Type B pancreatic cell (in vitro differentiated cells): ENCODE results near the gene MAPK10. TPM values are rescaled to one million over a fixed set of nuclear protein-coding genes. Genes with fewer than 3 reads are reported as not detected.
A peak's percentile ranks its signal among the peaks of the same experiment; 100 is the strongest.
"Not testable (repeated sequence)": the region's sequence is repeated elsewhere in the genome, so short reads cannot be mapped to it uniquely, and the experiment has no call there.

Experiments used
- DNase-seq: peaks from one replicate; pipeline ENCODE4 v3.0.0; 2021; ENCODE audit warnings: mixed read lengths; ENCODE audit not compliant: unreplicated experiment; ENCODE audit errors: extremely low spot score
- H3K27ac Mint-ChIP-seq: 2 replicates; pipeline ENCODE4 v1.8.0; 2021; ENCODE audit warnings: mild to moderate bottlenecking, mixed read lengths
- H3K27me3 Mint-ChIP-seq: 2 replicates; pipeline ENCODE4 v1.8.0; 2021; ENCODE audit warnings: mixed read lengths
- H3K36me3 Mint-ChIP-seq: 2 replicates; pipeline ENCODE4 v1.8.0; 2021; ENCODE audit warnings: mixed read lengths
- H3K4me1 Mint-ChIP-seq: one replicate; pipeline ENCODE4 v1.8.0; 2021; ENCODE audit warnings: mixed read lengths; ENCODE audit not compliant: unreplicated experiment
- H3K4me3 Mint-ChIP-seq: 2 replicates; pipeline ENCODE4 v1.8.0; 2021; ENCODE audit warnings: mild to moderate bottlenecking, mixed read lengths
- H3K9me3 Mint-ChIP-seq: 2 replicates; pipeline ENCODE4 v1.8.0; 2021; ENCODE audit warnings: mixed read lengths
- CTCF ChIP-seq: fragments of 200-600 bp; sonication (generic); conservative IDR thresholded peaks from 2 replicates; pipeline ENCODE4 v1.5.0; 2021; ENCODE audit warnings: antibody characterized with exemption, mild to moderate bottlenecking
- total RNA-seq: library from RNA; stranded (reverse); gene quantifications from 2 replicates; pipeline ENCODE4 v1.2.1, GENCODE V29; 2021; ENCODE audit warnings: low replicate concordance

MAPK10 gene
- total RNA-seq, 1 donor from 2014 or later: 19.1 TPM

GRCh38 chr4:85968945-85969819, 390.7 kb downstream of the MAPK10 start:
- Mint-ChIP-seq H3K9me3 (peaks cover 3% of the 10 kb centered on the region), H3K27me3 (no peaks in the 10 kb centered on the region), H3K36me3 (peaks cover 8% of the 10 kb centered on the region), H3K4me3 (no peak overlapping the region), H3K4me1 (peaks cover 9% of the 10 kb centered on the region), H3K27ac (no peak overlapping the region)
- DNase-seq: no peak
- peak; percentile 80 for TF ChIP-seq CTCF

- H3K4me1 Mint-ChIP-seq: peaks cover 9% of the 10 kb centered on the region
- peaks cover 4% of the 10 kb centered on the region for H3K9me3 Mint-ChIP-seq
- H3K4me3 Mint-ChIP-seq: no peak overlapping the region
- no peak for DNase-seq
- TF ChIP-seq CTCF: no peak
- H3K27ac Mint-ChIP-seq: no peak overlapping the region
- no peaks in the 10 kb centered on the region for H3K27me3 Mint-ChIP-seq
- H3K36me3 Mint-ChIP-seq: peaks cover 9% of the 10 kb centered on the region
Observed at GRCh38 chr4:85967872-85968271, 392.0 kb downstream of the MAPK10 start.

GRCh38 chr4:85966373-85966772, 393.5 kb downstream of the MAPK10 start:
- Mint-ChIP-seq H3K27me3 (no peaks in the 10 kb centered on the region), H3K27ac (no peak overlapping the region), H3K4me3 (no peak overlapping the region), H3K36me3 (peaks cover 9% of the 10 kb centered on the region), H3K9me3 (peaks cover 4% of the 10 kb centered on the region), H3K4me1 (peaks cover 9% of the 10 kb centered on the region)
- TF ChIP-seq CTCF: no peak
- DNase-seq: no peak

GRCh38 chr4:85965529-85965928, 394.3 kb downstream of the MAPK10 start:
- peaks cover 4% of the 10 kb centered on the region for H3K9me3 Mint-ChIP-seq
- peaks cover 9% of the 10 kb centered on the region for H3K4me1 Mint-ChIP-seq
- no peak for TF ChIP-seq CTCF
- H3K27me3 Mint-ChIP-seq: no peaks in the 10 kb centered on the region
- H3K27ac Mint-ChIP-seq: no peak overlapping the region
- peaks cover 9% of the 10 kb centered on the region for H3K36me3 Mint-ChIP-seq
- no peak for DNase-seq
- no peak overlapping the region for H3K4me3 Mint-ChIP-seq

- H3K27ac Mint-ChIP-seq, DNase-seq, H3K9me3 Mint-ChIP-seq, H3K4me1 Mint-ChIP-seq, H3K27me3 Mint-ChIP-seq, H3K4me3 Mint-ChIP-seq, H3K36me3 Mint-ChIP-seq: not testable (repeated sequence)
Observed at GRCh38 chr4:85965017-85965416, 394.8 kb downstream of the MAPK10 start.

- Mint-ChIP-seq H3K4me3 (no peak overlapping the region), H3K27me3 (no peaks in the 10 kb centered on the region), H3K9me3 (peaks cover 4% of the 10 kb centered on the region), H3K4me1 (peaks cover 9% of the 10 kb centered on the region), H3K27ac (no peak overlapping the region), H3K36me3 (peaks cover 9% of the 10 kb centered on the region)
- DNase-seq: no peak
- no peak for TF ChIP-seq CTCF
Observed at GRCh38 chr4:85964298-85964697, 395.6 kb downstream of the MAPK10 start.
